ENCODE measurements around the gene ZC3H4. TPM values are rescaled to one million over a fixed set of nuclear protein-coding genes. Genes with fewer than 3 reads are reported as not detected.

The ZC3H4 gene
- total RNA-seq, 6 experiments from 2014 or later = 43.9 to 66.1 (median 55.2) TPM

DNA sequence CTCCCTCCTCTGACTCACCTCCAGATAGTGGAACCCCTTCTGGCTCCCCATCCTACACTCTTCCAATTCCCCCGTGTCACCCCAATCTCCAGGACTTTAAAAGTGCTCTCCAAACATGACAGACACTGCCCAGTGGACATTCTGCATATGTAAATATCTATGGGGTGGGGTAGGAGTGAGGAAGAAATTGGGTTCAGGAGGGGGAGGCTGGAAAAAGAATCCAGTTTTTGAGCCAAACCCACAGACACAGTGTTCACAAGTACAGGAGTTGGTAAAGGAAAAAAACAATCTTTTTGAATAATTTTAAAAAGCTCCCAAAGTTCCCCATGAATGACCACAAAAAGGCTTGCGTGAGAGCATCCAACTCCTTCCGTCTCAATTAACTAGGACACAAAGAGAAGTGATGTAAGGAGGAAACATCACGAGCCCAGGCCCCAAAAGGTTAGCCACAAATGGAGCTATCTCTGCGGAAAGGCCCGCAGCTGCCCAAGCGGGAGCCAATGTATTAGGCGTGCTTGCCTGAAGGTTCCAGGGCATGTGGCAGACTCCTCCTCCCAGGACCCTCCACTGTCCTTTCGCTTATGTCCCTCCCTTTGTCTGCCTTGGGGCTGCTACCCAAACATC is 18.0 kb downstream of the ZC3H4 start:
- H3K4me3 Mint-ChIP-seq = no peak overlapping the region
- peaks cover 10% of the 10 kb centered on the region for H3K4me1 Mint-ChIP-seq (ENCODE audit: low read depth)
- H3K36me3 Mint-ChIP-seq (ENCODE audit: low read depth) = peaks cover 9% of the 10 kb centered on the region
- H3K27me3 Mint-ChIP-seq (ENCODE audit: insufficient read depth) = no peaks in the 10 kb centered on the region; the same call in none of the 2 replicates
- DNase-seq = no peak
- peak overlapping the region; percentile 58 for H3K27ac Mint-ChIP-seq
- H3K9me3 Mint-ChIP-seq = no peaks in the 10 kb centered on the region
- TF ChIP-seq, protein P1, sequence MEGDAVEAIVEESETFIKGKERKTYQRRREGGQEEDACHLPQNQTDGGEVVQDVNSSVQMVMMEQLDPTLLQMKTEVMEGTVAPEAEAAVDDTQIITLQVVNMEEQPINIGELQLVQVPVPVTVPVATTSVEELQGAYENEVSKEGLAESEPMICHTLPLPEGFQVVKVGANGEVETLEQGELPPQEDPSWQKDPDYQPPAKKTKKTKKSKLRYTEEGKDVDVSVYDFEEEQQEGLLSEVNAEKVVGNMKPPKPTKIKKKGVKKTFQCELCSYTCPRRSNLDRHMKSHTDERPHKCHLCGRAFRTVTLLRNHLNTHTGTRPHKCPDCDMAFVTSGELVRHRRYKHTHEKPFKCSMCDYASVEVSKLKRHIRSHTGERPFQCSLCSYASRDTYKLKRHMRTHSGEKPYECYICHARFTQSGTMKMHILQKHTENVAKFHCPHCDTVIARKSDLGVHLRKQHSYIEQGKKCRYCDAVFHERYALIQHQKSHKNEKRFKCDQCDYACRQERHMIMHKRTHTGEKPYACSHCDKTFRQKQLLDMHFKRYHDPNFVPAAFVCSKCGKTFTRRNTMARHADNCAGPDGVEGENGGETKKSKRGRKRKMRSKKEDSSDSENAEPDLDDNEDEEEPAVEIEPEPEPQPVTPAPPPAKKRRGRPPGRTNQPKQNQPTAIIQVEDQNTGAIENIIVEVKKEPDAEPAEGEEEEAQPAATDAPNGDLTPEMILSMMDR (IDR thresholded peaks at IDR 0.05) = no peak

DNA sequence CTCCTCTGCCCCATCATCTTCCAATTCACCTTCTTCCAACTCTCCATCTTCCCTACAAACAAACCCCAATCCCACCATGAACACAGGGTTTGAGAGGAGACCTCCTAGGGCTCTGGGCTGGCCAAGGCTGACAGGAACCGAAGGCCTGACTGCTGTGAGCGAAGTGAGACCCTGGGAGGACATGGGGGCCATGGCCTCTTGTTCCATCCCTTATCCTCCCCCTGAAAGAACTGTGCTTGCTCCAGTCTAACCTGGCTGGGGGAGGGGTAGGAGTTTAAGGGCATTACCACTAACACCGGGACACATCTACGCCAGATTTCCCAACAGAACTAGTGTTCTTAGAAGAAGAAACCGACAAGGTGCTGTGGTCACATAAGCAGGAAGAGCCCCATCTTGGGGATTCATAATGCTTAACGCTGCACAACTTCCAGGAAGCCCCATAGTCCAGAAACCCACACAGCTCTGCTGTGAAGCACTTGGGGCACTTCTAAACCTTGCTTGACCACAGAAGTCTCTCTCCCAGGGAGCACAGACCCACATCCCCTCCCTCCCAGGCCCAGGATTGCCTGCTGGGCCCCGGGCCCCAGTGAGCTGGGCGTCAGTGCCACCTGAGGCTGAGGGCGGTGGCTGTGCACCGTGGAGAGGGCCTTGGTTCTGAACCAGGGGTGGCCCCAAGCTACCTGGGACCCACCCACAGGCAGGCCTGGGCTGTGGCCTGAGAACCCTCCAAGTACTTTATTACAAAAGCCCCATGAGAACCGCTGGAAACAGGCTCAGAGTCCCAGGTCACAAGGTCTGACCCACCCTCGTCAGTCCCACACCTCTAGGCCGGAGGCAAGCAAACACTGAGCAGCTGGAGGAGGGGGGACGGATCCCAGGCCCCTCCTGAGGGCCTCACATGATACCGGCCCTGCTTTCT is 18.8 kb downstream of the ZC3H4 start:
- DNase-seq = no peak
- peaks cover 10% of the 10 kb centered on the region for H3K4me1 Mint-ChIP-seq (ENCODE audit: low read depth)
- no peak overlapping the region for H3K4me3 Mint-ChIP-seq
- no peaks in the 10 kb centered on the region; the same call in none of the 2 replicates for H3K27me3 Mint-ChIP-seq (ENCODE audit: insufficient read depth)
- H3K9me3 Mint-ChIP-seq = no peaks in the 10 kb centered on the region
- H3K27ac Mint-ChIP-seq = peak overlapping the region; percentile 58
- H3K36me3 Mint-ChIP-seq (ENCODE audit: low read depth) = peaks cover 13% of the 10 kb centered on the region
- TF ChIP-seq, protein P1 (IDR thresholded peaks at IDR 0.05) = no peak

DNA sequence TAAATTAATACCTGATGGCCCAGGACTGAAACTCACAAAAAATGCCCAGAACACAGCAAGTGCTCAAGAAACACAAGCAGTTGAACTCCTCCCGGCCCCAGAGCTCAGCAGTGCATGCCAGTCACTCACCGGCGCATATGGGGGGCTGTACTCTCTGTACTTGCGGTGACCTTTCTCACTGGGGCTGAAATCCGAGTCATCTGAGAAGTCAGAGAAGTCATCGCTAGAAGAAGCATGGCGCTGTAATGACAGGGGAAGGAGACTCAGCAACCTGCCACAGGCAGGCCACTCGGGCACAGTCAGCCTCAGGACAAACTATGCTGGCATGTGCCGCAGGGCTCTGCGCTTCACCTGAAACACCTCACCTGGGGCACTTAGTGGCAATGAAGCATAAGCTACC is 19.7 kb downstream of the ZC3H4 start:
- DNase-seq = no peak
- H3K27ac Mint-ChIP-seq = peak overlapping the region; percentile 24; the same call in 1 of the 2 replicates
- TF ChIP-seq, protein P1 (IDR thresholded peaks at IDR 0.05) = no peak
- H3K4me3 Mint-ChIP-seq = no peak overlapping the region
- peaks cover 19% of the 10 kb centered on the region for H3K36me3 Mint-ChIP-seq (ENCODE audit: low read depth)
- no peaks in the 10 kb centered on the region; the same call in none of the 2 replicates for H3K27me3 Mint-ChIP-seq (ENCODE audit: insufficient read depth)
- peaks cover 10% of the 10 kb centered on the region for H3K4me1 Mint-ChIP-seq (ENCODE audit: low read depth)
- no peaks in the 10 kb centered on the region for H3K9me3 Mint-ChIP-seq

DNA sequence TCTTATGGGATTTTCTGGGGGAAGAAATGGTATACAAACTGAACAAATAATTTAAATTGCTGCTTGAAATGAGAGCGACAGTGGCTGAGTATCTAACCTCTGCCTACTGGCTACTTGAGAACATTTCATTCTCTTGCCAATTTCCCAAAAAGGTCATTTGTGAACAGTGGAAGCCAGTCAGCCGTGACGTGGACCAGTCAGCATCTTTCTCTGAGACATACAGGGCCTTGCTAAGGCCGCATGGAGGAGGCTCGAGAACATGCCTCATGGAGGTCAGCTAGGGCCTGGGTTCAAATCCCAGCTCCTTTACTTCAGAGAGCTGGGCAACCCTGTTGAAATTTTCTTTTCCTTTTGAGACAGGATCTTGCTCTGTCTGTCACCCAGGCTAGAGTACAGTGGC is 20.3 kb downstream of the ZC3H4 start:
- H3K27ac Mint-ChIP-seq = no peak overlapping the region
- H3K4me1 Mint-ChIP-seq (ENCODE audit: low read depth) = peaks cover 10% of the 10 kb centered on the region
- H3K27me3 Mint-ChIP-seq (ENCODE audit: insufficient read depth) = no peaks in the 10 kb centered on the region; the same call in none of the 2 replicates
- TF ChIP-seq, protein P1 (IDR thresholded peaks at IDR 0.05) = no peak
- no peak for DNase-seq
- H3K4me3 Mint-ChIP-seq = no peak overlapping the region
- no peaks in the 10 kb centered on the region for H3K9me3 Mint-ChIP-seq
- peaks cover 19% of the 10 kb centered on the region for H3K36me3 Mint-ChIP-seq (ENCODE audit: low read depth)

DNA sequence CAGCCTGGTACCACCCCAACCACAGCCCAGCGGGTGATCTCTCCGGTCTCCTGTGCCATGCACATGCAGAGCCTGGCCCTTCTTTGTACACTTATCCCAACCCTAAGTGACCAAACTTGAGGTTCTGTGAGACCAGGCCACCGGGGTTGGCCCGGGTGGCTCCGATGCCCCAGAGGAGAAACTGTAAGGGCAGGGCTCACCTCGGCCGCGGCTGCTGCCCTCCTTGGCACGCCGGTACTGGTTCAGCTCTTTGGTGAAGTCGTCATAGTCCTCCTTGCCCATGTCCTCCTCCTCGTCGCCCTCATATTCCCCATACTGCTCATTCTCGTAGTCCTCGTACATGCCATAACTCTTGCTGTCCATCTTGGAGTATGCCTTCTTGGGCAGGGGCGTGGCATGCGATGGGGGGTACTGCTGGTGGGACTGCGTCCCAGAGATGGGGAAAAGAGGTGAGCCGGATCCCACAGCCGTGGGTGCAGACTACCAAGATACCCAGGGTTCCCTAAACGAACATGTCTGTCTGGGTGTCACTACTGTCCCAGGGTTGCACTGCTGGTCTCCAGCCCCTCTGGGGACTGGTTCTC is 23.7 kb downstream of the ZC3H4 start:
- H3K4me1 Mint-ChIP-seq (ENCODE audit: low read depth) = no peaks in the 10 kb centered on the region
- DNase-seq = no peak
- no peak overlapping the region for H3K4me3 Mint-ChIP-seq
- H3K9me3 Mint-ChIP-seq = no peaks in the 10 kb centered on the region
- TF ChIP-seq, protein P1 (IDR thresholded peaks at IDR 0.05) = no peak
- no peak overlapping the region for H3K27ac Mint-ChIP-seq
- H3K27me3 Mint-ChIP-seq (ENCODE audit: insufficient read depth) = no peaks in the 10 kb centered on the region; the same call in none of the 2 replicates
- H3K36me3 Mint-ChIP-seq (ENCODE audit: low read depth) = peaks cover 25% of the 10 kb centered on the region

Measured in HFFc6 (cell line).